Measurements from ENCODE around the gene WDHD1. TPM values are rescaled to one million over a fixed set of nuclear protein-coding genes. Genes with fewer than 3 reads are reported as not detected.
"Not testable (repeated sequence)": the region's sequence is repeated elsewhere in the genome, so short reads cannot be mapped to it uniquely, and the experiment has no call there.

WDHD1 gene
- total RNA-seq, 2 experiments from 2014 or later = 1.8 to 2.2 TPM

- Histone ChIP-seq H3K36me3 (ENCODE audit: insufficient read depth, low read length) (no peaks in the 10 kb centered on the region), H3K27ac (ENCODE audit: low read depth in 1 of 2, low read length in 2 of 2) (peak overlapping the region; percentile 78 to 87), H3K27me3 (ENCODE audit: control insufficient read depth in 1 of 2, insufficient read depth in 2 of 2, low read length in 2 of 2) (no peaks in the 10 kb centered on the region), H3K4me3 (ENCODE audit: low read length) (peak overlapping the region; percentile 79), H3K4me1 (ENCODE audit: insufficient read depth, low read length) (peaks cover 9% of the 10 kb centered on the region), H3K9me3 (ENCODE audit: control insufficient read depth in 1 of 2, insufficient read depth in 1 of 2, low read length in 2 of 2) (no peaks in the 10 kb centered on the region)
- ATAC-seq (ENCODE audit: poor library complexity) (no peak), DNase-seq (no peak)
- Mint-ChIP-seq H3K9me3 (no peaks in the 10 kb centered on the region), H3K27ac (peak overlapping the region; percentile 88), H3K4me1 (ENCODE audit: low read depth) (peaks cover 58% of the 10 kb centered on the region), H3K36me3 (ENCODE audit: low read depth) (peaks cover 12% of the 10 kb centered on the region), H3K4me3 (peak overlapping the region; percentile 91), H3K27me3 (no peaks in the 10 kb centered on the region)
- CTCF ChIA-PET = interaction anchor here (0.7 to 4.0 kb wide), 10 partner anchors 8 to 145 kb away, joined by 3 to 55 read pairs (median 4); partner anchors contain the start of gene MAPK1IP1L
- intact Hi-C loops (cut with DNase I, micrococcal nuclease) = loop anchor here (2.0 to 10.0 kb wide), 5 partner anchors 24 to 558 kb away; partner anchors contain the start of genes DLGAP5 (in 1 of the 2), GCH1 (in 1 of the 2), KTN1 (in 1 of the 2) and MAPK1IP1L (in 1 of the 2)
- POLR2A ChIA-PET = interaction anchor here (0.8 to 2.4 kb wide), 12 partner anchors 11 to 1092 kb away, joined by 3 to 58 read pairs (median 4); partner anchors contain the start of genes CGRRF1, DLGAP5, GCH1 and MAPK1IP1L
- no peak for TF ChIP-seq CTCF (IDR thresholded peaks at IDR 0.05)
Measured at GRCh38 chr14:55026441-55026792, 482 bp downstream of the WDHD1 start.

GRCh38 chr14:55025948-55026347, 951 bp downstream of the WDHD1 start:
- Histone ChIP-seq H3K9me3 (ENCODE audit: control insufficient read depth in 1 of 2, insufficient read depth in 1 of 2, low read length in 2 of 2) (no peaks in the 10 kb centered on the region), H3K4me3 (ENCODE audit: low read length) (no peak overlapping the region), H3K27ac (ENCODE audit: low read depth in 1 of 2, low read length in 2 of 2) (no peak overlapping the region), H3K36me3 (ENCODE audit: insufficient read depth, low read length) (no peaks in the 10 kb centered on the region), H3K4me1 (ENCODE audit: insufficient read depth, low read length) (peaks cover 9% of the 10 kb centered on the region), H3K27me3 (ENCODE audit: control insufficient read depth in 1 of 2, insufficient read depth in 2 of 2, low read length in 2 of 2) (no peaks in the 10 kb centered on the region)
- TF ChIP-seq CTCF (IDR thresholded peaks at IDR 0.05) = no peak
- Mint-ChIP-seq H3K27ac (peak overlapping the region; percentile 88), H3K9me3 (no peaks in the 10 kb centered on the region), H3K27me3 (no peaks in the 10 kb centered on the region), H3K36me3 (ENCODE audit: low read depth) (peaks cover 9% of the 10 kb centered on the region), H3K4me3 (peak overlapping the region; percentile 91), H3K4me1 (ENCODE audit: low read depth) (peaks cover 54% of the 10 kb centered on the region)
- CTCF ChIA-PET = interaction anchor here (0.9 to 4.0 kb wide), 4 partner anchors 8 to 144 kb away, joined by 3 to 55 read pairs (median 4); partner anchors contain the start of gene MAPK1IP1L
- DNase-seq = no peak
- no peak for ATAC-seq (ENCODE audit: poor library complexity)
- intact Hi-C loops (cut with DNase I, micrococcal nuclease) = loop anchor here (2.0 to 10.0 kb wide), 5 partner anchors 25 to 559 kb away; partner anchors contain the start of genes DLGAP5 (in 1 of the 2), GCH1 (in 1 of the 2), KTN1 (in 1 of the 2) and MAPK1IP1L (in 1 of the 2)
- POLR2A ChIA-PET = interaction anchor here (1.7 to 2.4 kb wide), 2 partner anchors 26 to 144 kb away, joined by 12 to 58 read pairs; partner anchors contain the start of gene MAPK1IP1L

GRCh38 chr14:55024365-55024764, 2.5 kb downstream of the WDHD1 start:
- H3K9me3 Mint-ChIP-seq; H3K4me1 ChIP-seq (ENCODE audit: insufficient read depth, low read length); H3K4me3 ChIP-seq (ENCODE audit: low read length); ATAC-seq (ENCODE audit: poor library complexity); H3K27ac ChIP-seq (ENCODE audit: low read depth in 1 of 2, low read length in 2 of 2); H3K36me3 Mint-ChIP-seq (ENCODE audit: low read depth); H3K36me3 ChIP-seq (ENCODE audit: insufficient read depth, low read length); H3K9me3 ChIP-seq (ENCODE audit: control insufficient read depth in 1 of 2, insufficient read depth in 1 of 2, low read length in 2 of 2); DNase-seq; H3K27me3 ChIP-seq (ENCODE audit: control insufficient read depth in 1 of 2, insufficient read depth in 2 of 2, low read length in 2 of 2); H3K27me3 Mint-ChIP-seq; H3K4me3 Mint-ChIP-seq; CTCF ChIA-PET; H3K27ac Mint-ChIP-seq: not testable (repeated sequence)
- H3K4me1 Mint-ChIP-seq (ENCODE audit: low read depth) = peaks cover 47% of the 10 kb centered on the region
- POLR2A ChIA-PET = interaction anchor here (0.7 kb wide), 1 partner anchor 10 kb away, joined by 3 read pairs; no protein-coding TSS in a partner anchor
- intact Hi-C loops (cut with DNase I, micrococcal nuclease) = loop anchor here (10.0 kb wide), 2 partner anchors 60 to 560 kb away; partner anchors contain the start of gene KTN1 (in 1 of the 2)

Measured in CD4-positive, alpha-beta T cell (primary cell).